ENCODE results near the gene RASGEF1C.

RASGEF1C gene

DNA sequence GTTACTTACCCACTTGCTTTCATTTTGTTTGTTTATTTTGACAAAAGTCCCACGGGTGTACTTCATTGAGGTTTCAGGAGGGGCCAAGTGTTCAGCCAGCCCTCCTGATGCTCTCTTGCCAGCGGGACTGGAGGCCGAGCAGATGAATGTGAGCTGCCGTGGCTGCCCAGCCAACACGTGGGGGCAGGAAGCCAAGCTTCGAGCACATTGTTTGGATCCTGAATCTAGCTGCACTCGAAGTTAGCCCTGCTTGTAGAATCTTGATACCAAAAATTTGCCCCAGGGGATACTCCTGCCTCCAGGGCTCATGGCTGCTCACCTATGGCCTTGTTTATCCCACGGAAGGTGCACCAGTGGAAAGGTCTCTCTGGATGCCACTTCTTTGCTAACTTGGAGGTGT is 49.3 kb downstream of the RASGEF1C start:
- DNase-seq (ENCODE audit: low spot score): no peak

- DNase-seq (ENCODE audit: low spot score): no peak
Observed at GRCh38 chr5:180157866-180158265, 51.1 kb downstream of the RASGEF1C start.

DNA sequence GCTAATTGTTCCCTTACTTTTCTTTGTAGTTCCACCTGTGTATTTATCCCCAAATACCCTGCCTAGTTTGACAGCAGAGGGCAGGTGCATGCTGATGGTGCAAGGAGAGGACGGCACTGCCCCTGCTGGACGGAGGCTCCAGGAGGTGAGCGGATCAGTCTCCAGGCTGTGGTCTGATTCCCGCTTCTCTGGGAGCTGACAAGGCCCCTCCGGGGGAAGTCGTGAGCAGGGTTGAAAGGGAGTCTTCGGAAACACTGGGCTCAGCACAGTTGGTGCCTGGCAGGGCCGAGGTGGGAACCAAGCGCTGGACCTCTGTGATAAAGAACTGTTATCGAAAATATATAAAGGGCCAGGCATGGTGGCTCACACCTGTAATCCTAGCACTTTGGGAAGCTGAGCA is 52.9 kb downstream of the RASGEF1C start:
- no peak for DNase-seq (ENCODE audit: low spot score)

DNA sequence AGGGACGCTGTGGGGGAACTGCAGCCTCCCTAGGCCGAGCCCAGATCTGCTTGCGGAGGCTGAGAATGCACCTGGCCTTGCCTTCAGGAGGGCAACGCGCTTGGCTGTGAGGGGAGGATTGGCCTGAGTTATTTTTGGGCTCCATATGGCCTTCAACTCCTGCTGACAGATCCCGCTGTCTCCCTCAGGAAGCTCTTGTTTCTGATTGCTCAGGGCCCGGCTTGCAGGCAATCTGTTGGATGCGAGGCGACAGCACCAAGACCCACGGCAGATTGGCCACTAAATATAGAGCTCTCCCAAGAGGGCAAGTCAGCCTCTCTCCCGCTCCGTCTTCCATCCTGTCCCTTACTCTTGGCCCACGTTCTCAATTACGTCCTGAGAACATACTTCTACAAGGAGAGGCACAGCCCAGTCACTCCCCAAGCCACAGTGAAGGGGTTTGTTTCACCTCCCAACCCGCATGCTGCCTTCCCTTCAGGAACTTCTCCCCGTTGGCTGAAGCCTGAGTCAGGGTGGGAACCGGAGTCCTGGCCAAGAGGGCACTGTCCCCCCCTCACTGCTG is 53.6 kb downstream of the RASGEF1C start:
- DNase-seq (ENCODE audit: low spot score): no peak

DNA sequence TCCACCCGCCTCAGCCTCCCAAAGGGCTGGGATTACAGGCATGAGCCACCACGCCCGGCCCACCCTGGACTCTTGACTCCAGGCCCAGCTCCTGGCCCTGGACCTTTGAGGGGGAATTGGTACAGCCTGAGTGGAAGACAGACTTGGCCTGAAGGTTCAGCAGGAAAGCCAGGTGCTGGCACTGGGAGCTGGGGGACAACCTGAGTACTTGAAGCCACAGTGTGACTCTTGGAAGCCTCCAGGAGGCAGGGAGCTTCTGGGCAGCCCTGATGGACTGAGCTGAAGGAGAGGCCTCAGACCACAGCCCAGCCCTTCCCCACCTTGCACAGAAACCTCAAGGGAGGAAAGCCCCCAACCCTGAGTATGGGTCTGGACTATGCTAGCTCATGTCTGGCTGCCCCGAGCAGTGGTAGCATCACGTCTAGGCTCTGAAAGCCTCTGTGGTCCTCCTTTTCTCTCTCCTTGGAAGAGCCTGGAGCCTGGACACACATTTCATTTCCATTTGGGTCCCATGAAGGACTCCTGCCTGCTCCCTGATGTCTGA is 54.1 kb downstream of the RASGEF1C start:
- no peak for DNase-seq (ENCODE audit: low spot score)

- DNase-seq (ENCODE audit: low spot score): no peak
Observed at GRCh38 chr5:180153991-180154390, 55.0 kb downstream of the RASGEF1C start.

- no peak for DNase-seq (ENCODE audit: low spot score)
Observed at GRCh38 chr5:180153099-180153498, 55.9 kb downstream of the RASGEF1C start.

DNA sequence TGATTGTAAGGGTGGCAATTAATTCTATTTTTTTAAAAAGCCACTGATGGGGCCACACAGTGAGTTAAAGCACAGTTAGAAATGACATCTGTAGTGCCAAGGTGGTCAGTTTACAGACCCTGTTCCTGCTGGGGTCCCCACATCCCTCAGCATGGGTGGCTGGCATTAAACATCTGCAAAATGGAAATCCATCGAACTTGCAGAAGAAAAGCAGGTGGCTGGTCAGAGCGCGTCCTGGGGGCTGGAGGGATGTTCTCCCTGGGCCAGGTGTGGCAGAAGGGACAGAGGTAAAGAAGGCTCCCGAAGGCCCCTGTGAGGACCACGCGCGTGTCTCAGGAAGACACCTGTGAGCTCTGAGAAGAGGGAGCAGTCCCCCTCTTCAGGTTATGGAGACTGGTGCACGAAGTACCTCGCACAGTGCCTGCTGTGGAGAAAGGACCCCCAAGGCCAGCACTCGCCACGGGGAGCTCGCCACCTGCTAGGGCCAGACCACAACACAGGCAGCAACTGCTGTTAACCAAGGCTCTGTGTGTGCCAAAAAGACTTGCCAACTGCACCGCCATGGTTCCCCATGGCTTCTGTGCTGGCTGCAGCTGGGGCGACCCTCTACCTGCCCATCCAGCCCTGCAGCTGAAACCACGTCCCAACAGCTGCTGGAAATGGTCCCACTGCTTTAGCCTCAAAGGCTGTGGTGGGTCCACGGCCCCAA is 65.2 kb downstream of the RASGEF1C start:
- DNase-seq (ENCODE audit: low spot score): no peak

- DNase-seq (ENCODE audit: low spot score): no peak
Observed at GRCh38 chr5:180142824-180143610, 66.0 kb downstream of the RASGEF1C start.

DNA sequence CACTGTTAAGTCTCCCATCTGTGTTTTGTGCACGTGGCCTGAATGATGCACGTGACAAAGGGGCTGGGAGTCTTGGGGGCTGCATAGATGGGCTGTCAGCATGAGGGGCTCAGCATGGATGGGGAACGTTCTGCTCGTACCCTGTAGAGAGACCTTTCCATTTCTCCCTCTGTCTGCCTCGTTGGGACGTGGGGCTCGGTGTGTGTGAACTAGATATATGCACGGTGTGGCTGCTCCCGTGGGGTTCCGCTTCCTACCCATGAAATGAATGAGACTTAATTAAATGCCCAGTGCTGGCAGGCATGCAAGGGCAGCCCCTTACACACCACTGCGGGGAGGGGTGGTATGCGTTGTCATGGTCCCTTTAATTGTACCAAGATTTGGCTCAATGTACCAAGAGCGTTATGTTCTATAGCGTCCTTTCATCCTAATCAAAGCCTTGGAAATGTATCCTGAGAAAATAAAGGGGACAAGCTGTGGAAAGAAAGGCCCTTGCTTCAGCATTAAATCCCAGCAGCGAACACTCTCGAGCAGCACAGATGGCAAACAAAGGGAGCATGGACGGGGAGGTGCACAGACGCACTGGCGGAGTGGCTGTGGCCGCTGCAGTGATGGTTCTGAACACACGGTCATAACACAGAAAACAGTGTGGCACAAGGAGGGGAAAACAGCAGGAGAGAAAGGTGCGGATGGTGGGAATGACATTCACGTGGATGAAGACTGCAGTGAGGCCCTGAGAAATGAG is 66.8 kb downstream of the RASGEF1C start:
- DNase-seq (ENCODE audit: low spot score): no peak

- no peak for DNase-seq (ENCODE audit: low spot score)
Observed at GRCh38 chr5:180141068-180141660, 67.8 kb downstream of the RASGEF1C start.

- DNase-seq (ENCODE audit: low spot score): no peak
Observed at GRCh38 chr5:180140571-180140970, 68.4 kb downstream of the RASGEF1C start.

DNA sequence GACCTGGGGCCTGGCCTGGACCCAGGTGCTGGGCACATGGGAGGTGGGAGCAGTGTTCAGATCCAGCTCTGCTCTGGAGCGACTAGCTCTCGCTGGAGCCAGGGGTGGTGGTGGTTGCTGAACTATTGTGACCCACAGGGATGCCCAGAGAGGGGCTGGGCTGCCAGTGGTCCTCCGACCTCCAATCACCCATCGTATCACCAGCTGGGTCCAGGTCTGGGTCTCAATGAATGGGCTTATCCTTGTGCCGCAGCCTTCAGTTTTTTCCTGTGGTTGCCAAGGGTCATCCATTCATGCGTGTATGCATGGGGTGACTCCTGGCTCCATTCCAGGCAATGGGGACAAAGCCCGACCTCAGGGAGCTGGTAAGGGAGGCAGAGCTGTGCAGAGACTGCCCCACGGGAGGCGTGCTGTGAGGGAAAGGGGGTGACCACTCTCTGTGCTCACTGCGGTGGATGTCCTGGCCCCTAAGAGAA is 68.9 kb downstream of the RASGEF1C start:
- DNase-seq (ENCODE audit: low spot score): no peak

- DNase-seq (ENCODE audit: low spot score): no peak
Observed at GRCh38 chr5:180139731-180140055, 69.3 kb downstream of the RASGEF1C start.

DNA sequence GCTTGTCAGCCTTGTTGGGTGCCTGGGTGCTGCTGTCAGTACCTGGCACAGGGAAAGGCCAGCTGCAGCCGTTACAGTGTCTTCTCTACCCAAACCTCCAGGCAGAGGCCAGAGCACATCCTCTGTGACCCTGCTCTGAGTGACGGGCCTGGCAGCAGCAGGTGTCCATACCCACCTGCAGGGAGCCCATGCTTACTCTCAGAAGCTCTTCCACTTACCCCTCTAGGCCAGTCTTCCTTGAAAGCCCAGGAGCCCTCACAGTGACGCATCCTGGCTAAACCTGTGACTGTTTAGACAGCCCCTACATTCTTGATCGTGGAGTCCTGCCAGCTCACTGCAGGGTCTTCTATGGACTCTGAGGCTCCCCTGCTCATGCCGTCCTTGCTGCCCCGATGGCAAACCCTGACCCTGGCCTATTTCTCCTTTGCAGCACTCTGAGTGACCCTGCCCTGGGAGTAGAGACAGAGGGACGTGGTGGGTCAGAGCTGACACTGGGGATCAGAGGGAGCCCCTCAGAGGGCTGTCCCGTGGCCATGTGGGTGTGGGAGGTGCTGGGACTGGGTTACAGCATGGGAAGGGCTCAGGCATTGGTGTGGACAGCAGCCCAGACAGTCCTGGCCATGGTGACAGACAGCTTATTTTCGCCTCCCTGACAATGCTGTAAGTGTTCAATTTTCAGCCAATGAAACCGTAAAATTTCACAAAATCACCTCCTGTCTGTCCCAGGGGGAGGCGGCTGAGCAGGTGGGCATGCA is 69.9 kb downstream of the RASGEF1C start:
- no peak for DNase-seq (ENCODE audit: low spot score)

GRCh38 chr5:180138214-180138975 is 70.6 kb downstream of the RASGEF1C start:
- DNase-seq (ENCODE audit: low spot score): no peak

- DNase-seq (ENCODE audit: low spot score): no peak
Observed at GRCh38 chr5:180137401-180138213, 71.4 kb downstream of the RASGEF1C start.

DNA sequence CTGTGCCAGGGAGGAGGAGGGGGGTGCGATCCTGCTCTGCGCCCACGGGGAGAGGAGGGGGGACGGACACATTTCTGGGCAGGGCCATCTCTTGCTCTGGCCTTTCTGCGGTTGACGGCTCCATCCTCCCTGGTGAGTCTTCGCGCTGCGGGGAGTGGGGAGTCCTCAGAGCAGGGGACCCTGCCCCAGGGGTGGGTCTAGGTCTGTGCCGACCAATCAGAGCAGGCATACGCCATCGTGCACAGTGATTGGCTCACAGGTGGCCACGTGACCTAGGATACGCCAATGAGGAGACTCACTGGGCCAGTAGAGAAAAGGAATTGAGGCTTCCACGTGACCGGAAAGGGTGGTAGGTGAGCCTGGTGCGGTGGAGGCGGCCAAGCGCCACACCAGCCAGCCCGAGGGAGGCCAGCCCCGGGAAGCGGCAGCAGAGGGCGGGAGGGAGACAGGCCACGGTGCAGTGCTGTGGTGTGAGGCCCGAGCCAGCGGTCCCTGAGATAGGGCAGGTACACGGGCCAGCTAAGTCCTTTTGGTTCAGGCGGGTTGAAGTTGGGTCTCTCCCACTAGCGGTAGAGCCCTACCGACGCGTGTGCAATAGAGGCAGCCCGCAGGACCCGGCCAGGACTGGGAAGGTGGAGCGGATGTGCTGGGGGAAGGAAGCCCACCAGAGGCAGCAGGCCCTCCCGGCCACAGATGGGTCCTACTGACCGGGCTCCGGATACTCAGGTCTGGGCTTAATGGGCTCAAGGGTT is 72.2 kb downstream of the RASGEF1C start:
- no peak for DNase-seq (ENCODE audit: low spot score)
